Measurements from ENCODE around the gene ING5.
A peak's percentile ranks its signal among the peaks of the same experiment; 100 is the strongest.

ING5 gene

DNA sequence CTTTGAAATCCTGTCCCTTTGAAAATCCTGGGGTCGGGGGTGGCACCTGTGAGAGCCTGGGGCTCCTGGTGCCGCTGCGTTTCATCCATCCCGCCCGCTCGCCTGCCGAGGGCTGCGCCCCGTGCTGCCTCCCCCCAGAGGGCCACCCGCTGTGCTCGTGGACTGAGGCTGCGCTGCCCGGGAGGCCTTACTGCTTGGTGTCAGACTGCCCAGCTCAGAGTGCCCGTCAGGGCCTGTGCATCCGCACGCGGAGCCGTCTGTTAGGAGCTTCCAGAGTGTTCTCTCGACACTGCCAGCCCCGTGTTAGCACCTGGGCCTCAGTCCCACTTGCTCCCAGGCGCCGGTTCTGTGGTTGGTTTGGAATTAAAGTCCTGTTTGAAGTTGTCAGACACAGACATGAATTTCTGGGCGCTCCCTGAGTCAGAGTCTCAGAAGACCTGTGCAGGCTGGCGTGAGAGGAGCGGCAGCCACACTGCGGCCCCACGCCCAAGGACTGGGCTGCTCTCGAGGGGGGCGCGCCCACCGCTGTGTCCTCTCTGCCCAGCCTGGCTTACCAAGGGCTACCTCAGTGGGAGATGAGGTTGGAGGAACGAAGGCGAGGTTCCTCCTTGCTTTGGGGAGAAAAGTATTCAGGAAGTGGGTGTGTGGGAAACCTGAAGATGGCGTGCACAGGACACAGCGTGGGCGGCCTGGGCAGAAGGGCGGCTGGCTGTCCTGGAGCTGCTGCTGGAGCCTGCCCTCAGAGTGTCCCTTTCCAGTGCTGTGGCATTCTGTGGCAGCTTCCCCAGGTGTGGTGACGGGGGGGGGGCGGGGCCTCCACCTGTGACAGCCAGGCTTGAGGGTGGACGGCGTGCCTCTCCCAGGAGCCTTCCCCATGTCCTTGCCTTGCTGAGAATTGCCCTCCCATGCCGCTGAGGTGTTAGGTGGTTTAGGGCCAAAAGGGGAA lies 29.3 kb upstream of the ING5 start:
- DNase-seq (ENCODE audit: low spot score): no peak

- DNase-seq (ENCODE audit: low spot score): no peak
These were observed 28.6 kb upstream of the ING5 start for GRCh38 chr2:241673189-241673663.

GRCh38 chr2:241673797-241674725 lies 27.8 kb upstream of the ING5 start:
- no peak for DNase-seq (ENCODE audit: low spot score)

GRCh38 chr2:241675885-241676284 lies 26.0 kb upstream of the ING5 start:
- DNase-seq (ENCODE audit: low spot score): no peak

- DNase-seq (ENCODE audit: low spot score): no peak
These were observed 25.2 kb upstream of the ING5 start for GRCh38 chr2:241676665-241677064.

- DNase-seq (ENCODE audit: low spot score): no peak
These were observed 24.4 kb upstream of the ING5 start for GRCh38 chr2:241677392-241677791.

GRCh38 chr2:241678307-241678706 lies 23.5 kb upstream of the ING5 start:
- no peak for DNase-seq (ENCODE audit: low spot score)

DNA sequence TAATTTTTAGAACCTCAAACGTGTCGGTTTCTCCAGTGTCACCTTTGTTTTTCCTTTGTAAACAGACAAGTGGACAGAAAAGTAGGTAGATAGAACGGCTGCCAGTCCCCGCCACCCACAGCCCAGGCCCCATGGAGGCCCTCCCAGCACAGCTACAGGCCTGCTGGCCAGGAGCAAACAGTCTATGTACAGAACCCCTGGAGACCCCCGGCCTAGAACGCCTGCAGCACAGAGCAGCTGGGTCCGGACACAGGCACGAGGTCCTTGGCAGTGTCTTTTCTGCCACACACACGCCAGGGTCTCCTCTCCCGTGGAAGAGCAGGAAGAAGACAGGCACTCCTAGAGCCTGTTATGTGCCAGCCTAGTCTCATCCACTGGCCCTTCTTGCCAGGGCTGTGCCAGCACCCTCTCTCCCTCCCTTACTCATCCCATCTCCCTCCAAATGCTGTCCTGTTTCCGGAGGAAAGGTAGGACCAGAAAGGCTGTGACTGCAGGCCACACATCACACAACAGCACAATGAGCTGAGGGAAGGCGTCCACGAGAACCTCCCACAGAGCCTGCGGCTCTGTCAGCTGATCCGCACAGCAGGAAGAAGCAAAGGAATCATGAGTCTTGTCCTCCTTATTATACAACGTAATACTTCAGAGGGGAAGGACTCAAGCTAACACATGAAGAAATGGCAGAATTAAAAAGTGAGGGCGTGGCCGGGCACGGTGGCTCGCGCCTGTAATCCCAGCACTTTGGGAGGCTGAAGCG lies 22.9 kb upstream of the ING5 start:
- no peak for DNase-seq (ENCODE audit: low spot score)

DNA sequence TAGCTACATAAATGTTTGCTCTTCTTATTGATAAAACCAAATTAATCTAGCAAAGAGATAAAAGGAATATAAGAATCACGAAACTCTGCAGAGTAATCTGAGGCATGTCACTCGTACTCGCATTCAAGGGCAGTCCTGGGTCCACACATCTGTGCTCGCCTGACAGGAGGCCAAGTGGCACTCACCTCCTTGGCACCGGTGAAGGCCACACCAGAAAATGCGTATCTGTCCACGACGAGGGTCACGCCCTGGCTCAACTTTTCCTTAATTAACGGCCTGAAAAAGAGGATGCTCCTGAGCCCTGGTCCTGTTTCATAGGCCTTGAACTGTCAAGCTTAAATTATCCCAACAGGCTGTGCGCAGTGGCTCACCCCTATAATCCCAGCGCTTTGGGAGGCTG lies 21.8 kb upstream of the ING5 start:
- no peak for DNase-seq (ENCODE audit: low spot score)

DNA sequence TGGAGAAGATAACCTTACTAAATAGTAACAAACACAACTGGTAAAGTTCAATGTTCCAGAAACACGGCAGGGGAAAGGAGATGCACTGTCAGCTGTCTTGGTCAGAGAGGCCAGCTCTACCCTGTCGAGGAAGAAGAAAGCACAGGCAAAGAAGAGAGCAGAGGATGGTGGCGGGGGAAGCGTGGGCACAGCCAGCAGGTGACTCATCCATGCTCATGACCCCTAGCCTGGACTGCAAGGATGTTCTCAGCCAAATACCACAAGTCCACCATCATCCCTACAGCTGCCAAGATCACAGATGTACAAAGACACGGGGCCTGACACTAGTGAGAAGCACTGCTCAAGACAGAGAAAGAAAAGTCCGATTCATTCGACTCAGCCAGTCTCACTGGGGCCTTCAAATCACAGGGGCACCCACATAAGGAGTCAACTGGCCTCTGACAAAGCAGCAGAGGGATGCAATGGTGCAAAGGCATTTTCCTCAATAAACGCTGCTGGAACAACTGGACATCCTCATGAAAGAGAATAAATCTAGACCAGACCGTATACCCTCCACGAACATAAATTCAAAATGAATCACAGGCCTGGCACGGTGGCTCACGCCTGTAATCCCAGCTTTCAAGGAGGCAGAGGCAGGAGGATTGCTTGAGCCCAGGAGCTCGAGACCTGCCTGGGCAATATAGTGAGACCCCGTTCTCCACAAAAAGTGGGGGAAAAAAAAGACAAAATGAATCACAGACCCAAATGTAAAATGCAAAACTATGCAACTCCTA lies 20.8 kb upstream of the ING5 start:
- no peak for DNase-seq (ENCODE audit: low spot score)

DNA sequence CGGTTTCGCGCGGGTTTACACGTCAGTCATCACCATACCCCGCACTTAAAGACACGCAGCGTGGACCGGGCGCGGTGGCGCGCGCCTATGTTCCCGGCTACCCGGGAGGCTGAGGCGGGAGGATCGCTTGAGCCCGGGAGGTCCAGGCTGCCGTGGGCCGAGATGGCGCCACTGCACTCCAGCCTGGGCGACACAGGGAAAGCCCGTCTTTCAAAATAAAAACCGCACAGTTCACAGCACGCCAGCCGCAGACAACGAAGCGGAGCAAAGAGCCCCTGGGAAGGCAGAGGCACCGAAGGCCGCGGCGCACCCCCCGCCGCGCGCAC lies 15.6 kb upstream of the ING5 start:
- DNase-seq (ENCODE audit: low spot score): no peak

GRCh38 chr2:241686650-241687425 lies 15.0 kb upstream of the ING5 start, which contains the start of gene DTYMK:
Gene DTYMK, minus strand, starts transcription at chr2:241686815. Its CDS starts 32 bp downstream, at chr2:241686783.
- peak; percentile 97 for DNase-seq (ENCODE audit: low spot score)

- no peak for DNase-seq (ENCODE audit: low spot score)
These were observed 12.5 kb upstream of the ING5 start for GRCh38 chr2:241689306-241689705.

DNA sequence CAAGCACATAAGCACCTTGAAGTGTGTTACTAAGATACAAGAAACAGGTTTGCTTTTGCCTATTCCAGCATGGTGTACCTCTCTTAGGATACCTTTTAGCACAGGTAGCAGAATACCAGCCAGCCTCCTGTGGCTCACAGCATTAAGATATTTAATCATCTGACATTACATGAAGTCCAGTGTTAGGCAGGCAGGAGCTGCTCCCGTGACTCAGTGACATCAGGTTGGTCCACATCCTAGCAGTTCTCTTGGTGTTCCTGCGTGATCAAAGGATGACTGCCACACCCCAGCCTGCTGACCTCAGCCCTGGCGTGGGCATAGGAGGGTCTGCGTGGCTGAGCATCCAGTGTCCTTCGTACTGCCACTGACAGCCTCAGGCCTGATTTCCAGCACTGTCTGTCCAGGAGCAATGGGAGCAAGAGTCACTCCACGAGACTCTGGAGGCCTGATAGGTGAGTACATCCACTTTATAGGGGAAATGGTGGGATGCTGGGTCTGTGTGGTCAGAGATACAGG lies 11.6 kb upstream of the ING5 start:
- DNase-seq (ENCODE audit: low spot score): no peak

- no peak for DNase-seq (ENCODE audit: low spot score)
These were observed 9.4 kb upstream of the ING5 start for GRCh38 chr2:241692448-241692847.

DNA sequence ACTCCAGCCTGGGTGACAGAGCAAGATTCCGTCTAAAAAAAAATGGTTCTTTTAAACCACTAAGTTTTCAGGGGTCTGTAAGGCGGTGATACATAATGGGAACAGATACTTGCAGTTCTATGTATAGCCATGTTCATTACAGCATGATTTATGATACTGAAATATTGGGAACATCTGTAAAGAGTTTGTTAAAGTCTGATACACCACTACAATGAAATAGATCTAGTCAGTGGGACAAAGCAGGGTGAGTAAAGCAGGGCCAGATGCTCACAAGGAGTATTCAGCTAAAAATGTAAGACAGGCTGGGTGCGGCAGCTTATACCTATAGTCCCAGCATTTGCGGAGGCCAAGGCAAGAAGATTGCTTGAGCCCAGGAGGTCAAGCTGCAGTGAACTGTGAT lies 6.2 kb upstream of the ING5 start:
- DNase-seq (ENCODE audit: low spot score): no peak

GRCh38 chr2:241701149-241701398 lies 765 bp upstream of the ING5 start:
- no peak for DNase-seq (ENCODE audit: low spot score)

- peak; percentile 93 for DNase-seq (ENCODE audit: low spot score)
These were observed 554 bp downstream of the ING5 start for GRCh38 chr2:241702155-241703031.

GRCh38 chr2:241703032-241703604 lies 1.3 kb downstream of the ING5 start:
- DNase-seq (ENCODE audit: low spot score): no peak
